HCT116 (cell line): ENCODE results near the gene CIITA. TPM values are rescaled to one million over a fixed set of nuclear protein-coding genes. Genes with fewer than 3 reads are reported as not detected.

Source experiments
- ATAC-seq: fragments of 200-7000 bp; cut with Tn5 transposase; 2 replicates; pipeline ENCODE4 v1.9.1; 2020; ENCODE audit warnings: mild to moderate bottlenecking, moderate library complexity
- BruUV-seq: library from RNA; stranded (reverse); fragments of 400-500 nt; replicated peaks from 2 replicates; lab custom pipeline; 2021; lab: Mats Ljungman, UMichigan
- CTCF ChIA-PET: fragments of 300-600 bp; sonication (Branson Sonifier 250); formaldehyde crosslinking; loops from one replicate; lab custom pipeline; 2021; ENCODE audit warnings: antibody characterized with exemption; lab: Charles Lee
- POLR2A ChIA-PET: fragments of 300-600, 350-600 bp; sonication (Branson Sonifier 250); formaldehyde crosslinking; loops from one replicate; lab custom pipeline; 2021; ENCODE audit warnings: antibody characterized with exemption; lab: Charles Lee
- RAD21 ChIA-PET, 2 experiments: fragments of 300-600 bp; sonication (Branson Sonifier 250); formaldehyde crosslinking; loops; one replicate each; lab custom pipeline; 2023; ENCODE audit warnings: low total read pairs in 2 of 2; ENCODE audit not compliant: uncharacterized antibody in 2 of 2, unreplicated experiment in 2 of 2, low non-redundant PET in 1 of 2; lab: Charles Lee
- DNase-seq: peaks from one replicate; pipeline ENCODE4 v3.0.0-alpha.2; 2010; ENCODE audit warnings: low read depth, low spot score
- H2AFZ ChIP-seq: fragments of 200-600 bp; shearing (Covaris generic), sonication (generic); 2 replicates; pipeline ENCODE4 v1.6.1; 2017; ENCODE audit warnings: low read depth, mixed run types, mixed read lengths, antibody characterized with exemption, low read length; ENCODE audit not compliant: poor library complexity, severe bottlenecking
- H3K27ac ChIP-seq: 2 replicates; pipeline ENCODE4 v1.5.1; 2012; ENCODE audit warnings: low read depth, low read length
- H3K27me3 ChIP-seq: fragments of 200-600 bp; sonication (generic); 2 replicates; pipeline ENCODE4 v1.6.1; 2016; ENCODE audit warnings: mixed run types, low read length, mixed read lengths; ENCODE audit not compliant: insufficient read depth
- H3K36me3 ChIP-seq, 2 experiments: fragments of 200-500 bp in 1 of 2; fragments of 200-600 bp in 1 of 2; sonication (Bioruptor generic) in 1 of 2; sonication (generic) in 1 of 2; 2 replicates each; pipeline versions ENCODE4 v1.5.1 to v1.6.1; 2014 to 2016; ENCODE audit warnings: low read length in 2 of 2, inconsistent platforms in 1 of 2, mixed read lengths in 1 of 2, mixed run types in 1 of 2; ENCODE audit not compliant: insufficient read depth in 2 of 2, control insufficient read depth in 1 of 2
- H3K4me1 ChIP-seq, 2 experiments: fragments of 200-600 bp in 1 of 2; sonication (generic) in 1 of 2; 2 replicates each; pipeline versions ENCODE4 v1.5.1 to v1.6.1; 2012 to 2017; ENCODE audit warnings: low read length in 2 of 2, inconsistent platforms in 1 of 2, mild to moderate bottlenecking in 1 of 2, mixed read lengths in 1 of 2, mixed run types in 1 of 2, moderate library complexity in 1 of 2; ENCODE audit not compliant: insufficient read depth in 2 of 2, control insufficient read depth in 1 of 2
- H3K4me2 ChIP-seq: fragments of 200-600 bp; sonication (generic); 2 replicates; pipeline ENCODE4 v1.6.1; 2017; ENCODE audit warnings: mixed run types, low read length, mixed read lengths
- H3K4me3 ChIP-seq, 2 experiments: fragments of 200-600 bp in 1 of 2; sonication (generic) in 1 of 2; replicated peaks in 1 of 2; 2 replicates each; pipeline ENCODE4 v1.5.1; 2011 to 2016; ENCODE audit warnings: low read length in 2 of 2, control low read depth in 1 of 2, low read depth in 1 of 2, mild to moderate bottlenecking in 1 of 2, mixed read lengths in 1 of 2, mixed run types in 1 of 2
- H3K79me2 ChIP-seq: fragments of 200-600 bp; sonication (generic); 2 replicates; pipeline ENCODE4 v1.6.1; 2017; ENCODE audit warnings: mild to moderate bottlenecking, mixed run types, low read length, moderate library complexity, mixed read lengths; ENCODE audit not compliant: insufficient read depth
- H3K9ac ChIP-seq: fragments of 200-600 bp; sonication (generic); 2 replicates; pipeline ENCODE4 v1.6.1; 2016; ENCODE audit warnings: low read length, mixed read lengths
- H3K9me2 ChIP-seq: fragments of 200-600 bp; sonication (generic), shearing (Covaris generic); 2 replicates; pipeline ENCODE4 v1.6.1; 2017; ENCODE audit warnings: mixed run types, mild to moderate bottlenecking, moderate library complexity; ENCODE audit not compliant: insufficient read depth
- H3K9me3 ChIP-seq, 2 experiments: fragments of 200-500 bp in 1 of 2; fragments of 200-600 bp in 1 of 2; sonication (Bioruptor generic) in 1 of 2; sonication (generic) in 1 of 2; 2 replicates each; pipeline ENCODE4 v1.6.1; 2014 to 2017; ENCODE audit warnings: low read length in 2 of 2, mixed read lengths in 2 of 2, inconsistent platforms in 1 of 2, low read depth in 1 of 2, mild to moderate bottlenecking in 1 of 2, mixed run types in 1 of 2, moderate library complexity in 1 of 2; ENCODE audit not compliant: control insufficient read depth in 1 of 2, insufficient read depth in 1 of 2
- H4K20me1 ChIP-seq: fragments of 200-600 bp; sonication (generic), shearing (Covaris generic); 2 replicates; pipeline ENCODE4 v1.6.1; 2017; ENCODE audit warnings: mixed run types, mild to moderate bottlenecking, moderate library complexity; ENCODE audit not compliant: insufficient read depth
- CBX3 ChIP-seq: IDR thresholded peaks from 2 replicates; pipeline ENCODE4 v1.6.1; 2012; ENCODE audit warnings: low read depth
- CEBPB ChIP-seq: IDR thresholded peaks from 2 replicates; pipeline ENCODE4 v1.6.1; 2012; ENCODE audit warnings: low read depth
- EZH2 ChIP-seq: fragments of 200-600 bp; sonication (generic); IDR thresholded peaks from 2 replicates; pipeline ENCODE4 v1.6.1; 2017; ENCODE audit warnings: antibody characterized with exemption, mixed run types
- EZH2phosphoT487 ChIP-seq: fragments of 200-600 bp; IDR thresholded peaks from 2 replicates; pipeline ENCODE4 v1.6.1; 2018; ENCODE audit warnings: antibody characterized with exemption, borderline replicate concordance
- JUND ChIP-seq: IDR thresholded peaks from 2 replicates; pipeline ENCODE4 v1.6.1; 2012
- RAD21 ChIP-seq: IDR thresholded peaks from 2 replicates; pipeline ENCODE4 v1.6.1; 2012; ENCODE audit warnings: low read depth, mild to moderate bottlenecking
- SIN3A ChIP-seq: IDR thresholded peaks from 2 replicates; pipeline ENCODE4 v1.6.1; 2012; ENCODE audit warnings: low read depth
- SP1 ChIP-seq: IDR thresholded peaks from 2 replicates; pipeline ENCODE4 v1.6.1; 2012; ENCODE audit warnings: low read depth
- ZFX ChIP-seq: fragments of 450-650 bp; IDR thresholded peaks from 2 replicates; pipeline ENCODE4 v1.6.1; 2017
- intact Hi-C: fragments of 100-400 bp; cut with micrococcal nuclease; formaldehyde crosslinking; loops from 2 replicates; pipeline ENCODE4 v1.10.0; 2022
- total RNA-seq: library from RNA; stranded (reverse); gene quantifications from one replicate; pipeline ENCODE4 v1.2.1, GENCODE V29; 2021; ENCODE audit not compliant: unreplicated experiment
- TF ChIP-seq, protein P1 (sequence below): IDR thresholded peaks from 2 replicates; pipeline ENCODE4 v1.6.1; 2011; ENCODE audit warnings: mild to moderate bottlenecking, low read length, moderate library complexity; ENCODE audit not compliant: insufficient replicate concordance; ENCODE audit errors: extremely low read depth
- TF ChIP-seq, protein P2 (sequence below): IDR thresholded peaks from 2 replicates; pipeline ENCODE4 v1.6.1; 2012
- TF ChIP-seq, protein P3 (sequence below): IDR thresholded peaks from 2 replicates; pipeline ENCODE4 v1.6.1; 2012

Gene CIITA
- total RNA-seq, 1 experiment from 2014 or later: 0.25 TPM

DNA sequence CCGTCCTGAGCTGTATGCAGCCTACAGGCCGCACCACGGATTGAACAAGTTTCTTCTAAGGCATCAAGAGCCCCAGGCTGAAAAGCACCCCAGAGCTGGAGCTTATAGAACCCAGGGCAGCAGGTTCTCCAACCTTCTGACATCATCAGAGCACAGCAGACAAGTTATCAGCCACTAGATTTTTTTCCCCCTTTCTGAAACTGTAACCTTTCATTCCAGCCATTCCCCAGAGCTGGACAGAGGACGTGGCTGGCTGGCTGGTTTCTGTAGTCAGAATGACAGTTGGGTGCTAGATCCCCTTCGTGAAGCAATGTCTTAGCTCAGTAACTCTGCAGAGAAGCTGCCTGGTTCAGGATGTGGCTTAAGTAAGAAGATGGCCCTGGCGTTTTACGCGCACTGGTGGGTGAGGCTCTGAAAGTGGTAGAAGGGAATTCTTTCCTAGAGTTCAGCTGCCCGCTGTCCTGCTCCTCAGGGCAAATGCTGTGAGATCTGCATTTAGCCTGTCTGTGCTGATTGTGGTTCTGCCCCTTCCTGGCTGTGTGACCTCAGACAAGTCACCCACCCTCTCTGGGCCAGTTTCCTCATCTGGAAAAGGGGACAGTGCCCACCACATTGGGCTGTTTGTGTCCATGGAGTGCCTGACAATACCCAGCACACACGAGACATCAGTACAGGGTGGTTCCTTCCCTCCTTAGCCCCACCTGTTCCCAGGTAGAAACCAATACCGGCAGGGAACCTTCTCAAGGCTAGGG is 56.1 kb downstream of the CIITA start:
- Histone ChIP-seq H3K4me3 (no peak overlapping the region), H3K9ac (no peak overlapping the region), H3K4me1 (no peaks in the 10 kb centered on the region), H3K9me2 (no peaks in the 10 kb centered on the region), H3K4me2 (no peak overlapping the region), H3K27ac (no peak overlapping the region), H3K9me3 (no peaks in the 10 kb centered on the region), H3K79me2 (peaks cover 59% of the 10 kb centered on the region), H3K36me3 (peaks cover 5 to 25% of the 10 kb centered on the region in 2 experiments; a peak in 3 of 4 replicates), H4K20me1 (0 out of 2 replicates have a peak, but pooled peaks cover 7% of the 10 kb centered on the region), H2AFZ (no peak overlapping the region), H3K27me3 (no peaks in the 10 kb centered on the region)
- DNase-seq (no peak), ATAC-seq (no peak)
- ChIA-PET RAD21 (no interaction called here), CTCF (interaction anchor here (1.3 kb wide), 1 partner anchor 14 kb away, joined by 5 read pairs; no protein-coding TSS in a partner anchor), POLR2A (interaction anchor here (1.1 kb wide), 1 partner anchor 9 kb away, joined by 3 read pairs; the partner anchor contains the start of gene DEXI)
- no TSS peak for BruUV-seq
- intact Hi-C loops: no loop called here
- TF ChIP-seq SP1 (no peak), ZFX (no peak), SIN3A (no peak), EZH2phosphoT487 (no peak), JUND (no peak), RAD21 (no peak), EZH2 (no peak), CBX3 (no peak), CEBPB (no peak)
- TF ChIP-seq, protein P1, sequence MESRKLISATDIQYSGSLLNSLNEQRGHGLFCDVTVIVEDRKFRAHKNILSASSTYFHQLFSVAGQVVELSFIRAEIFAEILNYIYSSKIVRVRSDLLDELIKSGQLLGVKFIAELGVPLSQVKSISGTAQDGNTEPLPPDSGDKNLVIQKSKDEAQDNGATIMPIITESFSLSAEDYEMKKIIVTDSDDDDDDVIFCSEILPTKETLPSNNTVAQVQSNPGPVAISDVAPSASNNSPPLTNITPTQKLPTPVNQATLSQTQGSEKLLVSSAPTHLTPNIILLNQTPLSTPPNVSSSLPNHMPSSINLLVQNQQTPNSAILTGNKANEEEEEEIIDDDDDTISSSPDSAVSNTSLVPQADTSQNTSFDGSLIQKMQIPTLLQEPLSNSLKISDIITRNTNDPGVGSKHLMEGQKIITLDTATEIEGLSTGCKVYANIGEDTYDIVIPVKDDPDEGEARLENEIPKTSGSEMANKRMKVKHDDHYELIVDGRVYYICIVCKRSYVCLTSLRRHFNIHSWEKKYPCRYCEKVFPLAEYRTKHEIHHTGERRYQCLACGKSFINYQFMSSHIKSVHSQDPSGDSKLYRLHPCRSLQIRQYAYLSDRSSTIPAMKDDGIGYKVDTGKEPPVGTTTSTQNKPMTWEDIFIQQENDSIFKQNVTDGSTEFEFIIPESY: no peak
- TF ChIP-seq, protein P2, sequence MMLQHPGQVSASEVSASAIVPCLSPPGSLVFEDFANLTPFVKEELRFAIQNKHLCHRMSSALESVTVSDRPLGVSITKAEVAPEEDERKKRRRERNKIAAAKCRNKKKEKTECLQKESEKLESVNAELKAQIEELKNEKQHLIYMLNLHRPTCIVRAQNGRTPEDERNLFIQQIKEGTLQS: no peak
- TF ChIP-seq, protein P3, sequence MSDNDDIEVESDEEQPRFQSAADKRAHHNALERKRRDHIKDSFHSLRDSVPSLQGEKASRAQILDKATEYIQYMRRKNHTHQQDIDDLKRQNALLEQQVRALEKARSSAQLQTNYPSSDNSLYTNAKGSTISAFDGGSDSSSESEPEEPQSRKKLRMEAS: no peak
